Dedifferentiated amniotic fluid mesenchymal stem cell (primary cell): ENCODE measurements around the gene CRLF3.
"Not testable (repeated sequence)": the region's sequence is repeated elsewhere in the genome, so short reads cannot be mapped to it uniquely, and the experiment has no call there.

ENCODE experiments used
- DNase-seq: peaks from one replicate; pipeline ENCODE4 v3.0.0-alpha.2; 2016; ENCODE audit errors: extremely low spot score

CRLF3 gene

GRCh38 chr17:30735644-30736043 is 88.8 kb downstream of the CRLF3 start:
- not testable (repeated sequence) for DNase-seq

GRCh38 chr17:30735206-30735605 is 89.3 kb downstream of the CRLF3 start:
- DNase-seq: not testable (repeated sequence)

DNA sequence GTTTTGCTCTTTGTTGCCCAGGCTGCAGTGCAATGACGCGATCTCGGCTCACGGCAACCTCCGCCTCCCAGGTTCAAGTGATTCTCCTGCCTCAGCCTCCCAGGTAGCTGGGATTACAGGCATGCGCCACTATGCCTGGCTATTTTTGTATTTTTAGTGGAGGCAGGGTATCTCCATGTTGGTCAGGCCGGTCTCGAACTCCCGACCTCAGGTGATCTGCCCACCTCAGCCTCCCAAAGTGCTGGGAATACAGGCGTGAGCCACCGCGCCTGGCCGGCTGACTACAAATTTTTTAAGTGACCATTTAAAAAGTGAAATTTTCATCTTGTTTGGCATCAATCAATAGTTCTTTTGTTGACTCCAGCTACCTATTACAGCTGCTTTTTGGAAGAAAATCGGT is 90.3 kb downstream of the CRLF3 start:
- not testable (repeated sequence) for DNase-seq
